DMS53 (cell line): Measurements from ENCODE around the gene PRPF39.
"Not testable (repeated sequence)": the region's sequence is repeated elsewhere in the genome, so short reads cannot be mapped to it uniquely, and the experiment has no call there.

ENCODE experiments used
- DNase-seq: peaks from one replicate; lab custom pipeline; 2025; lab: John Stamatoyannopoulos, UW

The PRPF39 gene

DNA sequence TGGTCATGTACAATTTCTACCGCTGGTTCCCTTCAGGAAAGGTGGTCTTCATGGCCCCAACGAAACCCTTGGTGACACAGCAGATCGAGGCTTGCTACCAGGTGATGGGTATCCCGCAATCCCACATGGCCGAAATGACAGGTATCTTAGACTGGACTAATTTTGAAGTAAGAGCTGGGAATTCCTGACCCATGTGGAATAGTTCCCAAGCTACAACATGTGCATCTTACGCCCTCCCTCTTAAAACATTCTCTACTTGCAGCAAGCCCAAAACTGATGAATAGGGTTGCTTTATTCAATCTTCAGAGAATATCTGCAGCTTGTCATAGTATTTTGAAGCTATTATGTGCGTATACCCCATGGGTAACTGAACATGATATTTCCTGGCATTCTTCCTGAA is 52.5 kb downstream of the PRPF39 start:
- DNase-seq: no peak

DNA sequence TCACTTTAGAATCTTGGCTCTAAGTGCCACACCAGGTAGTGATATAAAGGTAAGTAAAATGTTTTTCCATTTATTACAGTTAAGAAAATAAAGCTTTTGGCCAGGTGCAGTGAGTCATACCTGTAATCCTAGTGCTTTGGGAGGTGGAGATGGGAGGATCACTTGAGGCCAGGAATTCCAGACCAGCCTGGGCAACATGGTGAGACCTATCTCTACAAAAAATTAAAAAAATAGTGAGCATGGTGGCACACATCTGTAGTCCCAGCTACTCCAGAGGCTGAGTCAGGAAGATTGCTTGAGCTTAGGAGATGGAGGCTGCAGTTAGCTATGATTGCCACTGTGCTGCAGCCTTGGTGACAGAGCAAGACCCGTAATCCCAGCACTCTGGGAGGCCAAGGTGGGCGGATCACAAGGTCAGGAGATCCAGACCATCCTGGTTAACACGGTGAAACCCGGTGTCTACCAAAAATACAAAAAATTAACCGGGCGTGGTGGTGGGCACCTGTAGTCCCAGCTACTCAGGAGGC is 56.8 kb downstream of the PRPF39 start:
- DNase-seq: peak; percentile 9

DNA sequence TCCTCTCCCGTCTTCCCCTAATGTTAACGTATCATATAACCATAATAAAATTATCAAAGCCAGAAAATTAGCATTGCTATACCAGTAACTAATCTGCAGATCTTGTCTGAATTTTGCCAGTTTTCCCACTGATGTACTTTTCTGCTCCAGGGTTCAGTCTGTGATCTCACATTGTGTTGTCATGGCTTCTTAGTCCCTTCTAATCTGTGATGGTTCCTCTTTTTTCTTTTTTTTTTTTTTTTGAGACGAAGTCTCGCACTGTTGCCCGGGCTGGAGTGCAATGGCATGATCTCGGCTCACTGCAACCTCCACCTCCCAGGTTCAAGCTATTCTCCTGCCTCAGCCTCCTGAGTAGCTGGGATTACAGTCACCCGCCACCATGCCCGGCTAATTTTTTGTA is 58.2 kb downstream of the PRPF39 start:
- DNase-seq: not testable (repeated sequence)

DNA sequence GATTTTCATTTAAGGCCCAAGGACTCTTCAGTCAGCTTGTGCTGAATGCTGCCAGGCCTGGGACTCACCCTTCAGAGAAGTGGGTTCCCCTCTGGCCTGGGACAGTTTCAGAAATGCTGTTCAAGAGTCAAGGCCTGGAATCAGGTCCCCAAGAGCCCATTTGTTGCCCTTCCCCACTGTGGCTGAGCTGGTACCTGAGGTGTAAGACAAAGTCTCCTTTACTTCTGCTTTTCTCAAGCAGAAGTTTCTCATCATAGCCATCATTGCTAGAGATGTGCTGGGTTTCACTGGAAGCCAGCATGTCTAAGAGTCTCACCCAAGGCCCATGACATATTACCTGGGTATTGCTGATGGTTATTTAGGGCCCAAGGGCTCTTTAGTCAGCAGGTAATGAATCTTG is 60.7 kb downstream of the PRPF39 start:
- DNase-seq: no peak

DNA sequence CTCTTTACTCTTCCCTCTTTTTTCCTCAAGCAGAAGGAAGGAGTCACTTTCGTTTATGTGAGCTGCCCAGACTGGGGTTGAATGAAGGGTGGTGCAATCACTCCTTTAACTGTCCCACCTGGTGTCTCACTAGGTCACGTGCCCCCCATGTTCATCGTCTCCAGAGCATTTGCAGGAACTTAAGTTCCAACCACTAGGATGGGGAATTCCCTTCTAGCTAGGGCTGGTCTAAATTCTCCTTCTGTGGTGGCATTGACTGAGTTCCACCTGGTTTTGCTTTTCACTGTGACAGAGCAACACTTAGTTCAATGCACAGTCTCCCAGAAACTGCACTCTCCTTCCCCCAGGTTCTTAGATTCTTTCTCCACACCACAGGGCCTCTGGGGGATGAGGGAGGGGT is 61.3 kb downstream of the PRPF39 start:
- DNase-seq: no peak

DNA sequence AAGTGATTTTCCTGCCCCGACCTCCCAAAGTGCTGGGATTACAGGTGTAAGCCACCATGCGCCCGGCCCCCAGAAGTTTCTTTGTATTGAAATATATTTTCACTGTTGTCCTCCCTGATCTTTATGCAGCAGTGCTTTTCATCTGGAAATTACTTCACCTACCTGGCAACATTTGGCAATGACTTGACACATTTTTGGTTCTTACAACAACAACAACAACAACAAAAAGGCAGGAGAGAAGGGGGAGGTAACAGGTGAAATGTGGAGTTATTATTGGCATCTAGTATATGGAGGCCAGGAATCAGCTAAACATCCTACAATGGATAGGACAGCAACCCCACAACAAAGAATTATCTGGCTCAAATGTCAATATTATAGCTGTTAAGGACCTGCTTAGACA is 65.7 kb downstream of the PRPF39 start:
- no peak for DNase-seq

DNA sequence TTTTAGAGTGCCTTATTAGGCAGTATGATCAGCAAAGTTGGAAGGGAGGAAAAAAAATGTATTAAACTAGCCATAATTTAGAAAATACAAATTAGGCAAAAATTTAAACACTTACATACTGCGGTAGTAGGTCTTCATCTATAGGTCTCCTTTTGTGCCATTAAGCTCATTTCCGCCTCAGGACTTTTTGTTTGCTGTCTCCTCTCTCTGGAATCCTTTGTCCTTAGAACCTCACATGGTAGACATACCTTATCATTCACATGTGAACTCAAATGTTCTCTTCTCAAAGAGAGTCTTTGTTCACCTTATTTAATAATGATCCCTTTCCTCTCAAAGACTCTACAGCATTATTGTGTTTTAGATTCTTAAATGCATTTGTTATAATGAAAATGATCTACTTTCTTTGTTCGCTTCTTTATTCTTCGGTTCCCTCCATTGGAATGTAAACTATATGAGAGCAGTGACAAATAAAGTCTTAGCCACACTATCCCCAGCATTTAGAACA is 66.5 kb downstream of the PRPF39 start:
- DNase-seq: no peak

DNA sequence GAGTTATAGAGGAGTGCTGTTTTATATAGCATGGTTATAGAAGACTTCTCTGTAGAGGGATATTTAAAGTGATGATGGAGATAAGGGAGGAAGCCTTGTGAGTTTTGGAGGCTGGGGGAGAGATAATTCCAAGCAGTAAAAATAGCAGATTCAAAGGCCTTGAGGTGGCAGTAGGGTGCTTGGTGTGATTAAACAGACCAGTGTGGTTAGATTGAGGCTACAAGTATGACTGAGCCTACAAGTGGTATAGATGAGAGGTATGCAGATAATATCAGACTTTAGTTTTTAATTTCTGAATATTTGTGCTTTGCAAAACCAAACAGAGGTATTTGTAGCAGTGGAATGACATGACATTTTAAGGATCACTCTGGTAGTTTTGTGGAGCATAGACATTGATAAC is 72.2 kb downstream of the PRPF39 start:
- no peak for DNase-seq
